BJ (cell line): Measurements from ENCODE around the gene RPP38. TPM values are rescaled to one million over a fixed set of nuclear protein-coding genes. Genes with fewer than 3 reads are reported as not detected.

ENCODE experiments used
- CTCF ChIA-PET: fragments of 350-600 bp; formaldehyde crosslinking; extraction: SDS; loops from one replicate; lab custom pipeline; 2021; ENCODE audit warnings: antibody characterized with exemption, inconsistent platforms; lab: Yijun Ruan, JAX
- POLR2A ChIA-PET: fragments of 300-600 bp; sonication (Branson Sonifier 250); formaldehyde crosslinking; extraction: SDS; loops from one replicate; lab custom pipeline; 2021; ENCODE audit warnings: antibody characterized with exemption; lab: Charles Lee
- DNase-seq: peaks from one replicate; pipeline ENCODE4 v3.0.0-alpha.2; 2011; ENCODE audit warnings: low read depth
- H3K27me3 ChIP-seq: 2 replicates; pipeline ENCODE4 v1.6.0; 2011; ENCODE audit warnings: low read length; ENCODE audit not compliant: control insufficient read depth, insufficient read depth
- H3K36me3 ChIP-seq: 2 replicates; pipeline ENCODE4 v1.5.1; 2011; ENCODE audit warnings: low read length; ENCODE audit not compliant: control insufficient read depth, insufficient read depth
- H3K4me3 ChIP-seq: 2 replicates; pipeline ENCODE4 v1.5.1; 2011; ENCODE audit warnings: low read depth, mild to moderate bottlenecking, control low read depth, low read length
- CTCF ChIP-seq: IDR thresholded peaks from 2 replicates; pipeline ENCODE4 v1.5.1; 2011; ENCODE audit warnings: low read depth, mild to moderate bottlenecking, control low read depth, inconsistent platforms, low read length, moderate library complexity; ENCODE audit not compliant: insufficient read depth
- polyA minus RNA-seq: library from RNA; depleted of rRNA, polyadenylated mRNA; stranded (reverse); fragments of >200 nt; gene quantifications from 2 replicates; pipeline ENCODE4 v1.2.3, GENCODE V29; 2011; rRNA and poly(A)+ RNA removed
- polyA plus RNA-seq: library from polyadenylated mRNA; depleted of rRNA; stranded (reverse); fragments of >200 nt; gene quantifications from 2 replicates; pipeline ENCODE4 v1.2.3, GENCODE V29; 2011; rRNA removed

RPP38 gene, protein sequence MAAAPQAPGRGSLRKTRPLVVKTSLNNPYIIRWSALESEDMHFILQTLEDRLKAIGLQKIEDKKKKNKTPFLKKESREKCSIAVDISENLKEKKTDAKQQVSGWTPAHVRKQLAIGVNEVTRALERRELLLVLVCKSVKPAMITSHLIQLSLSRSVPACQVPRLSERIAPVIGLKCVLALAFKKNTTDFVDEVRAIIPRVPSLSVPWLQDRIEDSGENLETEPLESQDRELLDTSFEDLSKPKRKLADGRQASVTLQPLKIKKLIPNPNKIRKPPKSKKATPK
- 15.9 and 17.2 TPM in 2 replicates for polyA plus RNA-seq
- 6.9 and 11.4 TPM in 2 replicates for polyA minus RNA-seq

DNA sequence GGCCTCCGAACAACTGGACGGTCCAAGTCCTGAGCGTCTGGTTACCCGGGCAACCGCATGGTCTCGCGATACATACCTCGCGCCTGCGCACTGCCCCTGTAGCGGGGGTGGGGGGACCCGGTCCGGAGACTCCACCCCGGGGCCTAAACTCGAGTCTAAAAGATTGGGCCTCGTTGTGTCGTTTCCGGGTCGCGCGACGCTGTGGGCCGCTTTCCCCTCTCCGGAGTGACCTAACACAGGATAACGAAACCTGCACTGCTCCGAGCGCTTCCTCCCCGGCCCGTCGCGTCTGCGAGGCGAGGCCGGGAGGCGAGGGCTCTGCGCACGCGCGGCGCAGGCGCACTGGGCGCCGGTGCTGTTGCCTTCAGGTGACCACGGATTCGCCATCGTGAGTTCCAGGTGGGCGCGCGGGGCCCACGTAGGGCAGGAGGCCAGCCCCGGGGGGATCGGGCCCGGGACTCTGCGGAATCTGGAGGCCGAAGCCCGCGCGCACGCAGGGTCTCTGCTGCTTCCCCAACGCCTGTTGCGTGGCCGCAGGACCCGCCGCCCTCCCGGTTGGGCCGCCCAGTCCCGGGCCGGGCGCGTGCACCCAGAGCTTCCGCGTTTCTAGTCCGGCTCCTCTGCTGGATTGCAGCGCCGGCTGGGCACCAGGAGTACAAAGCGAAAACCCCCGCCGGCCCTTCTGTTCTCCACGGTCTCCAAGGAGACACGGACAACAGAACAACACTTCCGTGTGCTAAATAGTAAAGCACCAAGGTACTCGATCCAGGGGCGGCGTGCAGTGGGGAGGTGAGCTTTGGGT is at the start of gene RPP38:
RPP38 (plus strand) TSS at position 345 of the 802 bp plus-strand sequence. CDS start 5,960 bp downstream, outside the sequence.
- Histone ChIP-seq H3K27me3 (no peaks in the 10 kb centered on the region; the same call in 1 of the 2 replicates), H3K36me3 (peaks cover 4% of the 10 kb centered on the region), H3K4me3 (peak within 1 kb of the TSS; percentile 65)
- 0 out of 2 replicates have a peak, but pooled peaks have one; percentile 3 for TF ChIP-seq CTCF
- DNase-seq = peak; percentile 57
- POLR2A ChIA-PET = no interaction called here
- CTCF ChIA-PET = interaction anchor here (0.7 to 0.8 kb wide), 2 partner anchors 9 to 123 kb away, joined by 3 read pairs; no protein-coding TSS in a partner anchor

DNA sequence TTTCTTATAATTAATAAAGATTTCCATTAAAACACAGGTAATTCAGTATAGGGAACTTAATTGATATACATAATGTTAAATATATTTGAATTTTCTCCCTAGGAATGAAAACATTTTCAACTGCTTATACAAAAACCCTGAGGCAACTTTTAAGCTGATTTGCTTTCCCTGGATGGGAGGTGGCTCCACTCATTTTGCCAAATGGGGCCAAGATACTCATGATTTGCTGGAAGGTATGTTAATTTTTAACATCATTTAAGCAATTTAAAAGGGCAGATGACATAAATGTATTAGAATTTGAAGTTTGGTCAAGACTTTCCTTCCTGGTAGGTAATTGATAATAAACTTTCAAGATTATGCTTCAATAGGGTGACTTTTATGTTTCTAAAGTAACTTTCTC is 47.6 kb upstream of the RPP38 start:
- H3K36me3 ChIP-seq = no peaks in the 10 kb centered on the region
- POLR2A ChIA-PET = no interaction called here

GRCh38 chr10:15052121-15052520 is 45.0 kb upstream of the RPP38 start:
- TF ChIP-seq CTCF = no peak
- no peaks in the 10 kb centered on the region for H3K27me3 ChIP-seq
- DNase-seq = no peak
- ChIA-PET POLR2A (no interaction called here), CTCF (no interaction called here)
- H3K36me3 ChIP-seq = no peaks in the 10 kb centered on the region
- no peak overlapping the region for H3K4me3 ChIP-seq

More for the DNA sequence above, 47.6 kb upstream of the RPP38 start:
- no peak overlapping the region for H3K4me3 ChIP-seq
- DNase-seq = no peak
- CTCF ChIA-PET = no interaction called here
- no peak for TF ChIP-seq CTCF
- no peaks in the 10 kb centered on the region for H3K27me3 ChIP-seq

DNA sequence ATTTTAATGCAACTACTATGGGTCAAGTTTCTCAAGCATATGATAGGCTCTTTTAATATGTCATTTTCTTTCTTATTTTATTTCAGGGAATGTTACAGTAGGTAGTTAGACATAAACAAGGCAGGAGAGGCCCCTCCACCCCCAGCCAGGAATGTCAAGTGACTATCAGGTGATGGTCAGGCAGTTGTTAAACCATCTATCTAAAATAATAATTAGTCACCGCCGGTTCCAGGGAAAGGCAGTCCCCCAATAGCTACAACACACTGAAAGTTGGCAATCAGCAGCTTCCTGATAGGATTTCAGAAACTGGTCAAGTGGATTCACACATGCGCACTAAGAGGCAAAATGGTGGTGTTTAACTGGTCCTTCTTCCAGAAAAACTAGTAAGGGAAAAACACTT is 44.1 kb upstream of the RPP38 start:
- ChIA-PET POLR2A (no interaction called here), CTCF (interaction anchor here (0.5 kb wide), 1 partner anchor 1129 kb away, joined by 3 read pairs; no protein-coding TSS in a partner anchor)
- no peak for DNase-seq
- Histone ChIP-seq H3K4me3 (no peak overlapping the region), H3K36me3 (no peaks in the 10 kb centered on the region), H3K27me3 (peaks cover 2% of the 10 kb centered on the region)
- no peak for TF ChIP-seq CTCF

DNA sequence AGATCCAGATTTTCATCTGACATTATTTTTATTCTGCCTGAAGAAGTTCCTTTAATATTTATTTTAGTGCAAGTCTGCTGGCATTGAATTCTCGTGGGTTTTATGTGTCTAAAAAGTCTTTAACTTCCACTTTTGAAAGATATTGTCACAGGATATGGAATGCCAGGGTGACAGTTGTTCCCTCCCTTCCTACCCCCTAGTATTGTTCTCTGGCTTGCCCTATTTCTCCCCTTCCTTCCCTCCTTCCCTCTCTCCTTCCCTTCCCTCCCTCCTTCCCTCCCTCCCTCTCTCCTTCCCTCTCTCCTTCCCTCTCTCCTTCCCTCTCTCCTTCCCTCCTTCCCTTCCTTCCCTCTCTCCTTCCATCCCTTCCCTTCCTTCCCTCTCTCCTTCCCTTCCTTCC is 38.5 kb upstream of the RPP38 start:
- ChIA-PET CTCF (no interaction called here), POLR2A (no interaction called here)
- no peak for TF ChIP-seq CTCF
- H3K27me3 ChIP-seq = peaks cover 2% of the 10 kb centered on the region
- H3K4me3 ChIP-seq = no peak overlapping the region
- DNase-seq = no peak
- no peaks in the 10 kb centered on the region for H3K36me3 ChIP-seq
